Activated naive CD4-positive, alpha-beta T cell treated with anti-CD3 and anti-CD28 coated beads for 36 hours (primary cell): ENCODE measurements around the gene DRAP1. TPM values are rescaled to one million over a fixed set of nuclear protein-coding genes. Genes with fewer than 3 reads are reported as not detected.
A peak's percentile ranks its signal among the peaks of the same experiment; 100 is the strongest.

Source experiments
- CTCF ChIA-PET: fragments of 350-600 bp; sonication (Branson Sonifier 250); formaldehyde crosslinking; loops from one replicate; lab custom pipeline; 2021; ENCODE audit warnings: antibody characterized with exemption; lab: Charles Lee
- DNase-seq: peaks from one replicate; pipeline ENCODE4 v3.0.0-alpha.2; 2020
- H3K27ac Mint-ChIP-seq: one replicate; pipeline ENCODE4 v1.8.0; 2021; ENCODE audit warnings: mild to moderate bottlenecking, mixed read lengths
- H3K27me3 Mint-ChIP-seq: one replicate; pipeline ENCODE4 v1.8.0; 2021; ENCODE audit warnings: low read depth, mixed read lengths
- H3K36me3 Mint-ChIP-seq: one replicate; pipeline ENCODE4 v1.8.0; 2021; ENCODE audit warnings: low read depth, mixed read lengths
- H3K4me1 Mint-ChIP-seq: one replicate; pipeline ENCODE4 v1.8.0; 2021; ENCODE audit warnings: low read depth, mixed read lengths
- H3K4me3 Mint-ChIP-seq: one replicate; pipeline ENCODE4 v1.8.0; 2021; ENCODE audit warnings: mild to moderate bottlenecking, moderate library complexity, mixed read lengths
- H3K9me3 Mint-ChIP-seq: one replicate; pipeline ENCODE4 v1.8.0; 2021; ENCODE audit warnings: mixed read lengths
- intact Hi-C: fragments of 100-400 bp; cut with micrococcal nuclease; formaldehyde crosslinking; loops from one replicate; pipeline ENCODE4 v1.15.1; 2023
- total RNA-seq, 2 experiments: library from RNA; stranded (reverse); gene quantifications; one replicate each; pipeline ENCODE4 v1.2.3, GENCODE V29; 2021

The DRAP1 gene
- total RNA-seq, 2 experiments from 2014 or later = 117 to 134 TPM

DNA sequence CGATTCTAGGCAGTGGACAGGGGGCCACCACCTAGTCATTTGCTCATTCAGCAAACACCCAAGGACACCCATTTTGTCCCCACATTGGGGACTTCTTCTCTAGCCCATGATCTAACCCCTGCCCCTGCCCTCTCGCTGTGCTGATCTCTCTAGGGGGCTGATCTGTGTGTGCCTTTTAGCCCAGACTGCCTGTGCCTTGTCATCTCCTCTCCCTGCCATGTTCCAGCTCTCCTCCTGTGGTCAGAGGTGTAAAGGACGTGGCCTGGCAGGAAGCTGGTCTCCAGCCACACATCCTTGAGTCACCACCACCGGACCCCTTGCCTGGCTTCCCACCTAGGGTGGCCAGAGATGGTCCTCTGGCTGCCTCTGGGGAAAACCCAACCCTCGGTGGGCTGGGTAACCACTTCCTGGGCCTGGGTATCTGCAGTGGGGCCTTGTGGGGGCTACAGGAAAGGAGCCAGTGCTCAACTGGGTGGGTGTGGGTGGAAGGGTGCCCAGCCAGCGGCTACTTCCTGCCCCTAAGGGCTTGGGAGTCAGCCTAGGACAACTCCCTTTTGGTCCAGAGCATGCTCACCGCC, 38.3 kb upstream of the DRAP1 start:
- H3K9me3 Mint-ChIP-seq = no peaks in the 10 kb centered on the region
- CTCF ChIA-PET = interaction anchor here (0.6 to 14.7 kb wide), 2 partner anchors 20 to 465 kb away, joined by 3 to 178 read pairs; partner anchors contain the start of genes CFL1 and MUS81
- DNase-seq = no peak
- peak overlapping the region; percentile 7 for H3K27ac Mint-ChIP-seq
- H3K27me3 Mint-ChIP-seq = no peaks in the 10 kb centered on the region
- H3K36me3 Mint-ChIP-seq = peaks cover 15% of the 10 kb centered on the region
- H3K4me3 Mint-ChIP-seq = no peak overlapping the region
- peaks cover 51% of the 10 kb centered on the region for H3K4me1 Mint-ChIP-seq
- intact Hi-C loops = no loop called here

- Mint-ChIP-seq H3K4me3 (no peak overlapping the region), H3K4me1 (peaks cover 58% of the 10 kb centered on the region), H3K36me3 (peaks cover 25% of the 10 kb centered on the region), H3K27ac (no peak overlapping the region), H3K27me3 (no peaks in the 10 kb centered on the region), H3K9me3 (no peaks in the 10 kb centered on the region)
- CTCF ChIA-PET = interaction anchor here (0.7 to 14.7 kb wide), 4 partner anchors 8 to 112 kb away, joined by 3 to 178 read pairs (median 3); partner anchors contain the start of genes CCDC85B, CFL1 and MUS81
- DNase-seq = no peak
- intact Hi-C loops = no loop called here
Measured at GRCh38 chr11:65882120-65883057, 36.8 kb upstream of the DRAP1 start.

DNA sequence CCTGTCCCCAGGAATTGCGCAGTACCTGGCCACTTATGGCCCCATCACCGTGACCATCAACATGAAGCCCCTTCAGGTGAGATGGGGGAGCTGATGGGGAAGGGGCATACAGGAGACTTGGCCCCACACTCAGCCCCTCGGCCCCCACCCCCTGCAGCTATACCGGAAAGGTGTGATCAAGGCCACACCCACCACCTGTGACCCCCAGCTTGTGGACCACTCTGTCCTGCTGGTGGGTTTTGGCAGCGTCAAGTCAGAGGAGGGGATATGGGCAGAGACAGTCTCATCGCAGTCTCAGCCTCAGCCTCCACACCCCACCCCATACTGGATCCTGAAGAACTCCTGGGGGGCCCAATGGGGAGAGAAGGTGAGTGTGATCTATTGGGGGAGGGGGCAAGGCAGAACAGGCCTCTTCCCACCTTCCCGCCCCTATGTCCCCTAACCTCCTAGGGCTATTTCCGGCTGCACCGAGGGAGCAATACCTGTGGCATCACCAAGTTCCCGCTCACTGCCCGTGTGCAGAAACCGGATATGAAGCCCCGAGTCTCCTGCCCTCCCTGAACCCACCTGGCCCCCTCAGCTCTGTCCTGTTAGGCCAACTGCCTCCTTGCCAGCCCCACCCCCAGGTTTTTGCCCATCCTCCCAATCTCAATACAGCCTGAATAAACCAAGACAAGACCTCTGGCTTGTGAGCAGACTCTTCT, 36.0 kb upstream of the DRAP1 start:
- Mint-ChIP-seq H3K36me3 (peaks cover 27% of the 10 kb centered on the region), H3K4me3 (no peak overlapping the region), H3K4me1 (peaks cover 64% of the 10 kb centered on the region), H3K27me3 (no peaks in the 10 kb centered on the region), H3K9me3 (no peaks in the 10 kb centered on the region), H3K27ac (no peak overlapping the region)
- DNase-seq = no peak
- CTCF ChIA-PET = interaction anchor here (0.7 to 14.7 kb wide), 13 partner anchors 12 to 112 kb away, joined by 3 to 178 read pairs (median 10); partner anchors contain the start of genes CFL1, EFEMP2 and MUS81
- intact Hi-C loops = no loop called here

DNA sequence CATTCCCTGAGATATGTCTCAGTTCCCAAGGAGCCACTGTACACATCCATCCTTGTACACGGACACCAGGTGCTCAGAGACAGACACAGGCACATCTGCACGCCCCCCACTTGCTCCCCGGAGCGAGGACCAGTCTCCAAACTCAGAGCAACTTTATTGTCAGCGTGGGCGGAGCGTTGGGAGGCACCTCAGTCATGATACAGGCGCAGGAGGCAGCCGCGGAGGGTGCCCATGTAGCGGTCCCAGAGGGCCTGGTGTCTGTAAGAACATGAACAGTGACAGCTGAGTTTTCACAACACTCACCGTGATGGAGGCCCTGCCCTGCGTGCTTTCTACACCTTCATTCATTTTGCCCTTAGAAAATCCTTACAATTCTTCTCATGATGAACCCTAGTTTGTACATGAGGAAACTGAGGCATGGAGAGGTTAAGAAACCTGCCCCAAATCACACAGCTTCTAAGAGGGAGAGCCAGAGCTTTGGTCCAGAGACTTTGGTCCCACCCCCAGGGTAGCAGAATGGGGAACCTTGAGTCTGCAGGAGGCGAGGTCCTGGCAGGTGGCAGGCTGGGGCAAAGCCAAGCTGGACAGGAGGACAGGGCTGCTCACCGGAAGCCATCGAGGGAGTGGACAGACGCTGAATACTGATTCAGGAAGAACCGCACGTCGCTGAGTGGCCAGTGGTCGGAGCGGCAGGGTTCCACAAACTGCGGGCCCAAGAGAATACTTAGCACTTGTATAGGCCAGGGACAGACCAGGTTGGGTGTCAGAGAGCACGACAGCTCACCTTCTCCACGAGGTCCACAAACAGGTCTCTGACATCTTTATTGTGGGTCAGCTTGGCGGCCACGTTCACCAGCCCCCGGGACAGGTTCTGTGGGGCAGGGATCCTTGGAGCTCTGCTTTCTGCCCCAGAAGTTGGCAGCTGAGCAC, 35.2 kb upstream of the DRAP1 start:
- Mint-ChIP-seq H3K4me1 (peaks cover 63% of the 10 kb centered on the region), H3K36me3 (peaks cover 29% of the 10 kb centered on the region), H3K27ac (peak overlapping the region; percentile 80), H3K9me3 (no peaks in the 10 kb centered on the region), H3K27me3 (no peaks in the 10 kb centered on the region), H3K4me3 (no peak overlapping the region)
- intact Hi-C loops = loop anchor here (1.0 to 2.0 kb wide), 2 partner anchors 27 to 105 kb away; no protein-coding TSS in a partner anchor
- CTCF ChIA-PET = interaction anchor here (0.6 to 14.7 kb wide), 43 partner anchors 10 to 1101 kb away, joined by 3 to 178 read pairs (median 5); partner anchors contain the start of genes CFL1, EFEMP2, MUS81 and SART1
- no peak for DNase-seq

DNA sequence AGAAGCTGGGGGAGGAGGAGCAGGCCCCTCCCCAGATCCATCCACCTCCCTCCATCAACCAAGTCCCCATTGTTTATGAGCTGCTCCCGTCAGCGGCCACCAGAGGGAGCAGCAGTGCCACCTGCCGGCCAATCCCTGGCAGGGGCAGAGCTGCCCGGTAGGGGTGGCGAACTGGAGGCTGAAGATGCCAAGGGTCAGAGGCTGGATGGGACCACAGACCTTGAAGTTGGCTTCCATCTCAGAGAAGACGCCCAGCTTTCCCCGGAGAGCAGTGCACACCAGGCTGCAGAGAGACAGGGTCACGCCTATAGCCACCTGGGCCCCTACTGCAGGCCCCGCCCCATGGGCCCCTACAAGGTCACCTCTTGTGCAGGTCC, 34.5 kb upstream of the DRAP1 start:
- no peaks in the 10 kb centered on the region for H3K27me3 Mint-ChIP-seq
- peak overlapping the region; percentile 80 for H3K27ac Mint-ChIP-seq
- intact Hi-C loops = loop anchor here (1.0 to 2.0 kb wide), 2 partner anchors 26 to 105 kb away; no protein-coding TSS in a partner anchor
- H3K4me1 Mint-ChIP-seq = peaks cover 63% of the 10 kb centered on the region
- peaks cover 29% of the 10 kb centered on the region for H3K36me3 Mint-ChIP-seq
- peak; percentile 86 for DNase-seq
- no peaks in the 10 kb centered on the region for H3K9me3 Mint-ChIP-seq
- CTCF ChIA-PET = interaction anchor here (0.6 to 14.7 kb wide), 47 partner anchors 11 to 1102 kb away, joined by 3 to 178 read pairs (median 5); partner anchors contain the start of genes CFL1, EFEMP2, MUS81 and SART1
- H3K4me3 Mint-ChIP-seq = no peak overlapping the region

DNA sequence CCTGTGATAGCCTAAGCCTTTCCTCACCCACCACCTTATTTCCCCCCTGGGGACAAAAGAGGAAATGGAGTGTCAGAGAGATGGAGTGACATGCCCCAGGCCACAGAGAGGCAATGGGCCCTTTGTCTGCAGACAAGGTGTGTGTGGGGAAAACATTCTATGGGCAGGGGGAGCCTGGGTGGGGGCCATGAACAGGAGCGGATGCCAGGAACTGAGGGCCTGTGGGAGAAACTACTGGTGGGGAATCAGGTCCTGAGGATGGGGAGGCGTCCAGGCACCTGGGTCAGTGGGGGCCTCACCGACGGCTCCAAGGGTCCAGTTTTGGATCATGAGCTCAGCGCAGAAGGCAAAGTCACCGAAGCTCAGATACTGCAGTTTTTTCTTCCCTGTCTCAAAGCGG, 34.0 kb upstream of the DRAP1 start:
- H3K27ac Mint-ChIP-seq = no peak overlapping the region
- intact Hi-C loops = loop anchor here (2.0 kb wide), 1 partner anchor 26 kb away; no protein-coding TSS in a partner anchor
- CTCF ChIA-PET = interaction anchor here (0.6 to 14.7 kb wide), 41 partner anchors 10 to 404 kb away, joined by 3 to 178 read pairs (median 6); partner anchors contain the start of genes CFL1, EFEMP2, MUS81 and SART1
- no peaks in the 10 kb centered on the region for H3K27me3 Mint-ChIP-seq
- H3K9me3 Mint-ChIP-seq = no peaks in the 10 kb centered on the region
- H3K36me3 Mint-ChIP-seq = peaks cover 29% of the 10 kb centered on the region
- no peak overlapping the region for H3K4me3 Mint-ChIP-seq
- H3K4me1 Mint-ChIP-seq = peaks cover 63% of the 10 kb centered on the region
- no peak for DNase-seq

- peaks cover 29% of the 10 kb centered on the region for H3K36me3 Mint-ChIP-seq
- peaks cover 57% of the 10 kb centered on the region for H3K4me1 Mint-ChIP-seq
- H3K27ac Mint-ChIP-seq = no peak overlapping the region
- peak overlapping the region; percentile 97 for H3K4me3 Mint-ChIP-seq
- CTCF ChIA-PET = interaction anchor here (0.7 to 14.7 kb wide), 26 partner anchors 8 to 174 kb away, joined by 3 to 178 read pairs (median 8); partner anchors contain the start of genes CFL1, EFEMP2, MUS81 and SNX32
- intact Hi-C loops = loop anchor here (2.0 kb wide), 1 partner anchor 25 kb away; no protein-coding TSS in a partner anchor
- no peak for DNase-seq
- no peaks in the 10 kb centered on the region for H3K9me3 Mint-ChIP-seq
- no peaks in the 10 kb centered on the region for H3K27me3 Mint-ChIP-seq
Measured at GRCh38 chr11:65885808-65886536, 33.3 kb upstream of the DRAP1 start.

DNA sequence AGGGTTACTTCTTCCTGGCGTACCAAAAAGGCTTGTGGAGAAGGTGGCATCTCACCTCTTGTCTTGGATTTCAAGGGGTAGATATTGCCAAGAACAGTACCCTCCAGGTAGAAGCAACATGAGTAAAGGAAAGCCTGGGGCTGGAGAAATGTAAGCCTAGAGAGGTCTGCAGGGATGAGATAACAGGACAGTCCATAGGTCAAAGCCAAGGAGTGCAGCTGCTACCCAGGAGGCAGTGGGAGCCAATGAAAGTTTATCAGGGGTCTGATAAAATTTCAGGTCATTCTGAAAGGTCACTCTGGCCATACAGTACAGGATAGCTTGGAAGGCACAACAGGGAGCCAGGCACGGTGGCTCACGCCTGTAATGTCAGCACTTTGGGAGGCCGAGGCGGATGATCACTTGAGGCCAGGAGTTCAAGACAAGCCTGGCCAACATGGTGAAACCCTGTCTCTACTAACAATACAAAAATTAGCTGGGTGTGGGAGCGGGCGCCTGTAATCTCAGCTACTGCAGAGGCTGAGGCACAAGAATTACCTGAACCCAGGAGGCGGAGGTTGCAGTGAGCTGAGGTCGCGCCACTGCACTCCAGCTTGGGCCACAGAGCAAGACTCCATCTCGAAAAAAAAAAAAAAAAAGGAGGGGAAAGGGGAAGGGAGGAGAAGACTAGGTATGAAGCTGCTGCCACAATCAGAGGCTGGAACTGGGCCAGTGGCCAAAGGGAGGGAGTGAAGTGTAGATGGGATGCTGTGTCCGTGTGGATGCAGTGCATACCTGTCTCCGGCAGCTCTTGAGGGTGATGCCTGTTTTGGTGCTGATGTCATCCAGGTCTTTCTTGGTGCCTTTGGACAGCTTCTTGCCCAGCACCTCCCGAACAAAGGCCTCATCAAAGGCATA, 32.2 kb upstream of the DRAP1 start:
- CTCF ChIA-PET = interaction anchor here (0.6 to 14.7 kb wide), 23 partner anchors 9 to 520 kb away, joined by 3 to 178 read pairs (median 5); partner anchors contain the start of genes BANF1, CFL1, EFEMP2 and EIF1AD
- Mint-ChIP-seq H3K36me3 (peaks cover 33% of the 10 kb centered on the region), H3K4me1 (peaks cover 52% of the 10 kb centered on the region), H3K9me3 (no peaks in the 10 kb centered on the region), H3K27ac (peak overlapping the region; percentile 95), H3K27me3 (no peaks in the 10 kb centered on the region), H3K4me3 (peak overlapping the region; percentile 97)
- intact Hi-C loops = no loop called here
- DNase-seq = no peak

- Mint-ChIP-seq H3K27me3 (no peaks in the 10 kb centered on the region), H3K9me3 (no peaks in the 10 kb centered on the region), H3K27ac (peak overlapping the region; percentile 95), H3K36me3 (peaks cover 39% of the 10 kb centered on the region), H3K4me1 (peaks cover 57% of the 10 kb centered on the region), H3K4me3 (peak overlapping the region; percentile 97)
- intact Hi-C loops = loop anchor here (1.0 to 2.0 kb wide), 5 partner anchors 13 to 177 kb away; partner anchors contain the start of genes AP5B1, CFL1, EFEMP2 and FOSL1
- peak; percentile 50 for DNase-seq
- CTCF ChIA-PET = interaction anchor here (0.6 to 14.7 kb wide), 29 partner anchors 9 to 222 kb away, joined by 3 to 178 read pairs (median 5); partner anchors contain the start of genes BANF1, CFL1, EFEMP2 and EIF1AD
Measured at GRCh38 chr11:65887723-65888162, 31.5 kb upstream of the DRAP1 start.
